Stimulated activated CD4-positive, alpha-beta T cell treated with anti-CD3 and anti-CD28 coated beads, Interleukin-12 subunit alpha, Interleukin-12 subunit beta, amount 100 ng/mL, for 48 hours (primary cell): ENCODE data around the gene A3GALT2.
"Not testable (repeated sequence)": the region's sequence is repeated elsewhere in the genome, so short reads cannot be mapped to it uniquely, and the experiment has no call there.

Experiments used
- DNase-seq, 3 donors: peaks; one replicate each; pipeline ENCODE4 v3.0.0-alpha.2; 2020; ENCODE audit warnings: low read depth in 2 of 3, low spot score in 1 of 3

A3GALT2 gene

DNA sequence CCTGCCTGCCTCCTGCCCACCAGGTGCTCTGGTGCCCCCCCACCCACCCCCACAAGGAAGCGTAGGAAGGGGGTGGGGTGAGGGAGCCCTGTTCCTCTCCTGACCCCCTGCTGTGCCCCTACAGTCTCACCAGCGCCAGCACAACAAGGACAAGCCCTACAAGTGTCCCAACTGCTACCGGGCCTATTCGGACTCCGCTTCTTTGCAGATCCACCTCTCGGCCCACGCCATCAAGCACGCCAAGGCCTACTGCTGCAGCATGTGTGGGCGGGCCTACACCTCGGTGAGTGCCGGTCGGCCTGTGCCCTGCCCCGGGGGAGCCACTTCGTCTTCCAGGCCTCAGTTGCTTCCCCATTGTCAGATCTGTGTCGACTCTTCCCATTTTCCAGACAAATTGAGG, 25.9 kb downstream of the A3GALT2 start:
- DNase-seq: no peak

DNA sequence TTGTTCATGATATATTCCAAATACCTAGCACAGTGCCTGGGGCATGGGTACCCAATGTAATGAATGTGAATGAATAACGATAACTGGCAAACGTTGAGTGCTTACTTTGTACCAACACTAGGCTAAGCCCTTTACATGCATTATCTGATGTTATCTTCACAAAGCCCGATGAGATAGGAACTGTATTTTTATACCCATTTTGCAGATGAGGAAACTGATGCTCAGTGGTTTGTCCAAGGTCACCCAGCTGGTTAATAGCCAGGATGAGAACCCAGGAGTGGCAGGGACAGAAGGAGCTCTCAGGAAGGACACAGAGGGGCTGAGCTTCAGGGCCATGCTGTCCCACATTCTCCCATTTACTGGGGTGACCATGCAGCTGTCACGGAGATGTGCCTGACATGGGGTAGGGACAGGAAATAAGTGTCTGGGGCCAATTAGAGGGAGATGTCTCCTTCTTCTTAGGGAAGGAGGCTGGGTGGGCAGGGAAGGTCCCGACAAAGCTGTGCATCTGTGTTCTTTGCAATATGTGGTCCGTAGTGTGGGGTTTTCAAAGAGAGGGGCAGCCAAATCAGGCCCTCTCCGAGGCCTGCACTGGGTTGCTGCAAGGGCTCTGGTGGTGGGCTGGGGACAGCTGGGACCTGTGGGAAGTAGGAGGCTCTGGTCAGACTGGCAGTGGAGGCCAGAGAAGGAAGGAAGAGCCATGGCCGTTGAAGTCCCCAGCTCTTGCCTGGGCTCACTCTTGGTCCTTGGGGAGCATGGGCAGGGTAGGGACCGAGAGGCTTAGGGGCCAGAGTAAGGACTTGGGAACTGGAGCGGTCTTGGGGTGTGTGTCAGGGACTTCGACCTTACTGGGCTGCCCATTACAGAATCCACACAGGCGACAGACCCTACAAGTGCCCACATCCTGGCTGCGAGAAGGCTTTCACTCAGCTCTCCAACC, 26.6 kb downstream of the A3GALT2 start:
- DNase-seq: no peak

DNA sequence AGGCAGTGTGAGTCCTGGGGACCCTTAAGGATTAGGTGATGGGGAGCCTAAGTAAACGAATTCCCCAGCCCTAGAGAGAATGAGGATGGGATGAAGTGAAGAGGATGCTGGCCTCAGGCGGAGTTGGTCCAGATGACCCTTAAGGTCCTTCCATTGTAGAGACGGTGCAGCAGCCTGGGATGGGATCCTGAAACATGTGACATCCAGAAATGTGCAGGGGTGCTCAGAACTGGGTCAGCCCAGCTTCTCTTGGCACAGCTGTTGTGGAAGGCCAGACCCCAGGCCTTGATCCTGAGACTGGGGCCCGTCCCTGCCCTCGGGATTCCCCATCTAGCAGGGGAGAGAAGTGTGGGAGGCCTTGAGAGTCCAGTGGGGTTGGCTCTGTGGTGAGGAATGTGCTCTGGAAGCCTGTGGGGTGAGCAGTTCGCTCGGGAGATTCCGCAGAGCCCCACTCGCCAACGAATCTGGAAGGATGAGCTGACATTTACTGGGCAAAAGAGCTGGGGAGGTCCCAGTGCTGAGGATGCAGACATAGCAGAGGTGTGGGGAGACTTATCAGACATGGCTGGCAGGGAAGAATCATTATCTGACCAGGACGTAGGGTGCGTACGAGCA, 28.1 kb downstream of the A3GALT2 start:
- DNase-seq: no peak

DNA sequence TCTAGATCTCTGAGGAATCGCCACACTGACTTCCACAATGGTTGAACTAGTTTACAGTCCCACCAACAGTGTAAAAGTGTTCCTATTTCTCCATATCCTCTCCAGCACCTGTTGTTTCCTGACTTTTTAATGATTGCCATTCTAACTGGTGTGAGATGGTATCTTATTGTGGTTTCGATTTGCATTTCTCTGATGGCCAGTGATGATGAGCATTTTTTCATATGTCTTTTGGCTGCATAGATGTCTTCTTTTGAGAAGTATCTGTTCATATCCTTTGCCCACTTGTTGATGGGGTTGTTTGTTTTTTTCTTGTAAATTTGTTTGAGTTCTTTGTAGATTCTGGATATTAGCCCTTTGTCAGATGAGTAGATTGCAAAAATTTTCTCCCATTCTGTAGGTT, 30.3 kb downstream of the A3GALT2 start:
- DNase-seq: not testable (repeated sequence)

DNA sequence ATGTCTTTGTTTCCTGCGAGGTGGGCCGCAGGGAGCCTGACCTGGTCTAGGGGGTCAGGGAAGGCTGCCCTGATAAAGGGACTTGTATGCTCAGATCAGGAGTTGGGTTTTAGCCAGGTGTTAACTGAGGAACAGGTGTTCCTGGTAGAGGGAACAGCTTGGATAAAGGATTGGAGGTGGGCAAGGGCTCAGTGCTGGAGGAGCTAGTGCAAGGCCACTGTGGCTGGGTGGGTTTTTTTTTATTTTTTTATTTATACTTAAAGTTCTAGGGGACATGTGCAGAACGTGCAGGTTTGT, 31.1 kb downstream of the A3GALT2 start:
- DNase-seq: no peak

DNA sequence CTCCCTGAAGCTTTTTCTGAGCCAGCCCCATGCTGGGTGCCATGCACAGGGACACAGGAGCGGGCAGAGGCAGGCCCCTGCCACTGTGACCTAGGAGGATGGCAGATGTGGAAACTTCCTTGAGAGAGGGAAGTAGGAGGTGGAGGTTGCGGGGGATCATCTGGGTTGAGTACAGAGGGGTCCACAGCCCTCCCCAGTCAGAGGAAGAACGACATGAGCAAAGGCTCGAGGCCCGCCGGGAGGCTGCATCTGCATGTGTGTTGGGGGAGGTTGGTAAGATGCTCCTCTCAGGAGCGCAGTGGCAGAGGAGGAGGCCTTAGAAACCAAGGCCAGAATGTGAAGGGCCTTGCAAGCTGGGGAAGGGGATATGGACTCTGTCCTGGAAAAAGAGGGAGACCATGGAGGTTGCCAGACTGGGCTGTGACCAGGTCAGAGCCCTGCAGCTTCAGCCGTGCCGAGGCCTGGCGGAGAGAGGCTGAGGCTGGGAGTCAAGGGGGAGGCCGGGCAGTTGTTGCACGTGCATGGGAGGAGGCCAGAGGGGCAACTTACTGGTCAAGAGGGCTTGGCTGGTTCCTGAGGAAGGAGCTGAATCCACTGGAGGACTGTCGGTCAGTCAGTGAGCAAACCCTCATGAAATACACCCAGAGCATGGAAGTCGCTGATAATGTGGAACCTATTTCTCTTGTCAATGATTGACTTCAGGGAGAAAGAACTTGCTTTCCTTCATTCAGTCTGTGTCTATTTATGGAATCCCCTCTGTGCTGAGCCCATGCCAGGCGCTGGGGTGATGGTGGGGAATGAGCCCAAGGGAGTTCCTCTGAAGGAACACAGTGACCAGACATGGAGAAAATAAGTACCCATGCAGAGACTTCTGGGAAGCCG, 31.7 kb downstream of the A3GALT2 start:
- no peak for DNase-seq

DNA sequence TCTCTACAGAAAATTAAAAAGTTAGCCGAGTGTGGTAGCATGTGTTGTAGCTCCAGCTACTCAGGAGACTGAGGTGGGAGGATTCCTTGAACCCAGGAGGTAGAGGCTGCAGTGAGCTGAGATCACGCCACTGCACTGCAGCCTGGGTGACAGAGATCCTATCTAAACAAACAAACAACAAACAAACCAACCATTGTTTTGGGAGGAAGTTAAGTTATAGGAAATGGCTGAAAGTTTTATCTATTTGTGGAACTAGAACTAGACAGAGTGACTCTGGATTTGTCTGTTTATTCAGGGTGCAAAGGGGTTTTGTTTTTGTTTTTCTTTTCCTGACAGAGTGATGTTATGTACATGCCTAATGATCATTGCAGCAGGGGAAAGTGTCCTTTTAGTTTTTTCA, 33.6 kb downstream of the A3GALT2 start:
- no peak for DNase-seq

DNA sequence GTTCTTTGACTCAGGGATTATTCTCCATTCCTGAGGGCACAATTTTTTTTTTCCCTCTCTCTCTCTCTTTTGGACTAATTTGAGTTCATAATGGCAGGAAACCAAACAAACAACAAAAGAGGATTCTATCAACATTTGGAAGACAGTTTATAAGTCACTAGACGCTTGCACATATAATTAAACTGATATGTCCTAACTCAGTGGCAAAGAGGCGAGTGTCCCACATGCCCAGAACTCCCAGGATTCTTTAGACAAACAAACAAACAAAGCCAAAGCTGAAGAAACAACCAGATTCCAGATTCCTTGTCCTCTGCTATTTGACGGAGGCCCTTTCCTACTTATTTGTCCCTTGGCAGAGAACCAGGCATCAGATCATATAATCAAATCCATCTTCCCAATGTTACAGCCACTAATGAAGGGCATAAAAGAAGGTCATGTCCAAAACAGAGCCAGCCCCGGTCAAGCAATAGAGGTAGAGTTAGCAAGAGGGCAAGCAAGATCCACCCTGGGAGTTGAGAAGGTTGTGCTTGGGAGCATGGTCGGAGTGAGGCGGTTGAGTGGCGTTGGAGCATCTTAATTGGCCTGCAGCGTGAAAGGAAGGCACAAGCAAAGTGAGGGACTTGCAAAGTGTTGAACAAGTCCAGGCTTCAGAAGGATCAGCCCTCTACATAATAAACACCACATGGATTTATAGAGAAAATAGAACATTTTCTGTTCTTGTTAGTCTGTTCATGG, 34.3 kb downstream of the A3GALT2 start:
- no peak for DNase-seq

DNA sequence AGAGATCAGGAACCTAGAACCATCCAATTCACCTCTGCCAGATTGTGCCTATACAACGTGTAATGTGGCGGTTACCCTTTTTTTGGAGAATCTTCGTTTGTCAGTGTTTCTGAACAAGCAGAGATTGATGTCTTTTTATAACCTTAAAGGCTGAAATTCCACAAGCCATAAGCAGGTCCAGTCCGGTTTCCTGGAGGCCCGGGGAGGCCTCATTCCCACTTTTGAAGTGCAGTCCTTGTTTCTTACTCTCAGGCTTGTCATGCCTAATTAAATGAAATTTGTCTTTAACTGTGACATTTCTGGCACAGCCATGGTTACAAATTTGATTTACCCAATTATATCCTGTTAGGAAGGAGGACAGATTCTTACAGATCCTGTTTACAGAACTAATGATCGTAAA, 36.8 kb downstream of the A3GALT2 start:
- no peak for DNase-seq

DNA sequence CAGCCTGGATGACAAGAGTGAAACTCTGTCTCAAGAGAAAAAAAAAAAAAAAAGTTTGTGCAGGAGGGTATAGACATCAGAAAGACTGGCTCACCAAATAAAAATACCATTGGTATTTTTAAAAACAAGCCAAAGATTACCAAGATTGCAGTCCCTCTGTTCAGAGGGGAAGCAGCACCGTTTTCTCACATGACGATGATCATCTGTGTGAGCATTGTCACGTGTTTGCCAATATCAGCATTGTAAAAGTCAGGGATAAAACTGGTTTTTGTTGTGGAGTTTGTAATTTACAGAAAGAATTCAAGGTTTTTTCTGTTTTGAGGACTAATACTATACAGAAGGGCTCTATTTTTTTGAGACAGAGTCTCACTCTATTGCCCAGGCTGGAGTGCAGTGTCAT, 38.1 kb downstream of the A3GALT2 start:
- no peak for DNase-seq

DNA sequence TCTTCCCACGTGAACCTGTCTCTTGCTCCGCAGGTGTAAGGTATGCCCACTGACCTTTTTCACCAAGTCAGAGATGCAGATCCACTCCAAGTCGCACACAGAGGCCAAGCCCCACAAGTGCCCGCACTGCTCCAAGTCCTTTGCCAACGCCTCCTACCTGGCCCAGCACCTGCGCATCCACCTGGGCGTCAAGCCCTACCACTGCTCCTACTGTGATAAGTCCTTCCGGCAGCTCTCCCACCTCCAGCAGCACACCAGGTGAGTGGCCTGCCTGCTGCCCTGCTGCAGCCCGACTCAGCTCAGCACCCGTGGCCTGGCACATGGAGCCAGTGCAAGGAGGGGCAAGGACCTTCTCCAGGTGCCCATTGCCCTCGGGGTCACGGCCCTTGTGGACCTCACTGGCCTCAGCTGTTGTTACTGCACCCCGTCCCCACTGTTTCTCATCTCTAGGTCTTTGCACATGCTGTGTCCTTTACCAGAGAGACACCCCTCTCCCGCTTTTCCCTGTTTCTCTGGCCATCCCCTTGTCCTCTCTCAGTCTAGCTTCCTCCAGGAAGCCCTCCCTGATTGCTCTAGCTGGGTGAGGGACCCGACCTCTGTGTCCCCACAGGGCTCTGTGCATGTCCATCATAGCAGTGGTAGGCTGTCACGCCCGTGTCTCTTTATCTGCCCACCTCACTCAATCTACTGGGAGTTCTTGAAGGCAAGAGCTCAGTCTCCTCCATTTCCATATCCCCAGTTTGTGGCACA, 39.2 kb downstream of the A3GALT2 start:
- DNase-seq: no peak

DNA sequence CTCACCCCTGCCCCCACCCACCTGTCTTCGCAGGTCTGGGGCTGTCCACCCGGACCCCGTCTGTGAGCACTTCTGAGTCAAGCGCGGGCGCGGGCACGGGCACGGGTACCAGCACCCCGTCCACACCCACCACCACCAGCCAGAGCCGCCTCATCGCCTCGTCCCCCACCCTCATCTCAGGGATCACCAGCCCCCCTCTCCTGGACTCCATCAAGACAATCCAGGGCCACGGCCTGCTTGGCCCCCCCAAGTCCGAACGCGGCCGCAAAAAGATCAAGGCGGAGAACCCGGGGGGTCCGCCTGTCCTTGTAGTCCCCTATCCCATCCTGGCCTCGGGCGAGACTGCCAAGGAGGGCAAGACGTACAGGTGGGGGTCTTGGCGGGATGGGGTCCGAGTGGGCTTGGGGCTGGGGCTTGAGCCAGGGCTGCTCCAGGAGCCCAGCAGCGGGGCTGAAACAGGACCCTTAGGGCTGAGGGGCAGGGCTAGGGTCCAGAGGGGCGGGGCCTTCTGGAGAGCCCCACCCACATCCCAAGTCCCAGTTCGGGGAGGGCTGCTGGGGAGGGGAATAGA, 40.7 kb downstream of the A3GALT2 start:
- no peak for DNase-seq

DNA sequence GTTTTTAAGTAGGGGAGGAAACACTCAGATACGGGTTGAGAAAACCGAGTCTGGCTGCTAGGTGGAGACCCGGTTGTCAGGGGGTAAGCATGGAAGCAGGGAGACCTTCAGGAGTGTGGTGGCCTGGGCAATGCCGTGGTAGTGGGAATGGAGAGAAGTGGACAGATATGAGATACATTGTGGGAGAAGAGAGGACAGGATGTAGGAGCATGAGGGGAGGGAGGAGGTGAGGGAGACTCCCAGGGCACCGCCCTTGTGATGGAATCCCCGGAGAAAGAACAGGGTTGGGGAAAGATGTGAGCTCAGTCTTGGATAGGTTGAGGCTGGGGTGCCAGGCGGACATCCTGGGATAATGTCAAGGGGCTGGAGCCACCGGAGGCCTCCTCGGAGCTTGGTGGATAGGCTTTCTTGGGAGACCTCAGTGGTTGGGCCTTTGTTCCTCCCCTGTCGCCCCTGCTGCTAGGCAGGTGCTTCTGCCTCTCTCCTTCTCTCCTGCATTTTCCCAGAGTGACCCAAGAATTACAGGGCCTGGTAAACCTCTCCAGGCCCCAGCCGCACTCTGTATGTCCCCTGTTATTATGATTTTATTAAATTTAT, 43.3 kb downstream of the A3GALT2 start:
- no peak for DNase-seq

DNA sequence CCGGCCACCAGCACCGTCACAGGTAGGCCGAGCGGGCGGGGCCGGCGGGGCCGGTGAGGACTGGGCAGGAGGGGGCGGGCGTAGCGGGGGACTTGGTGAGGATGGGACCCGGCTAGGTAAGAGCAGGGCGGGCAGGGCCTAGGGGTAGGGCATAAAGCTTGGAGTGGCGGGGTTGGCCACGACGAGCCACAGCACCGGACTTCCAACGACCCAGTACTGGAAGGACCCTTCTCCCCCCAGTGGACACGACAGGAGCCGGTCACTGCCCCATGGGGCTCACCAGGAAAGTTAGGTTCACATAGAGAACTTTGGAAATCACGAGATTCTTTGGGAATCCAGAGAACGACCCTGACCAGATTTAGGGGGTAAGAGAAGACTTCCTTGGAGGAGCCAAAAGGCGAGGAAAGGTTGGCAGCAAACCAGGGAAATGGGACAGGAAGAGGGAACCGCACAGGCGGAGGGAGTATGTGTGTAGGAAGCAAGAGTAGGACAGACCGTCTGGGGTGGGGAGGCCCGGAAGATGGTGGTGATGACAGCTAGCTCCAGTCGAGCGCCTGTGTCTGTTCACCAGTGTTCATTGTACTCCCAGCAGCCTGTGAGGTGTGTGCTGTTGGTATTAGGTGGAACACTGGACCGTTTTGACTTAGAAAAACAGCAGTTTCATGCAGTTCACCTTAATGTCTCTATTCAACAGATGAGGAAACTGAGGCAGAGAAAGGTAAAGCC, 44.2 kb downstream of the A3GALT2 start:
- DNase-seq: no peak

DNA sequence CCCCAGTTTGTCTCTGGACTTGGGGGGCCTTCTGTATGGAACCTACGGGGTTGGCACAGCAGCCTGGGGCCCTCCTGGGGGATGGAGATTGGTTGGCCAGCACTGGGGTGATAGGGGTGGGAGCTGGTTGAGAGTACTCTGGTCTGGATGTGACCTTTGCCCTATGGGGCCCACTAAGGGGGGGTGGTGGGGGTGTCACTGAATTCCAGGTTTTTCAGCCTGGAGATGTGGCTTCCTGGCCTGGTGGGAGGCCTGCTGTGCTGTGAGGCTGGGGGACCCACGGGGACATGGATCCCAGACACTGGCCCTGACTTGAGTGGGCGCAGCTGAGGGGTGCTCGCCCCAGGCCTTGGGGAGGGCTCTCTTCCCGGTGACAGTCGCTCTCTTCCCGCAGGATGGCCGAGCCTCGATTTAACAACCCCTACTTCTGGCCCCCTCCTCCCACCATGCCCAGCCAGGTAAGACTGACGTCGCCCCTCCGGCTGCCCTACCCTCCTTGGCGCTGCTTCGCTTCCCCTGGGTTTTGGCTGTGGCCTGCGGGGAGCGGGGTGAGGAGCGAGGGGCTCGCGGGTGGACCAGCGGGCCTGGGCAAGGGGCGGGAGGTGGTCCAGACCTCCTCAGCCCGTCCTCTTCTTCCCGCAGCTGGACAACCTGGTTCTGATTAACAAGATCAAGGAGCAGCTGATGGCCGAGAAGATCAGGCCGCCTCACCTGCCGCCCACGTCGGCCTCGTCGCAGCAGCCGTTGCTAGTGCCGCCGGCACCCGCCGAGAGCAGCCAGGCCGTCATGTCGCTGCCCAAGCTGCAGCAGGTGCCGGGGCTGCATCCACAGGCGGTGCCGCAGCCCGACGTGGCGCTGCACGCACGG, 45.0 kb downstream of the A3GALT2 start:
- no peak for DNase-seq

DNA sequence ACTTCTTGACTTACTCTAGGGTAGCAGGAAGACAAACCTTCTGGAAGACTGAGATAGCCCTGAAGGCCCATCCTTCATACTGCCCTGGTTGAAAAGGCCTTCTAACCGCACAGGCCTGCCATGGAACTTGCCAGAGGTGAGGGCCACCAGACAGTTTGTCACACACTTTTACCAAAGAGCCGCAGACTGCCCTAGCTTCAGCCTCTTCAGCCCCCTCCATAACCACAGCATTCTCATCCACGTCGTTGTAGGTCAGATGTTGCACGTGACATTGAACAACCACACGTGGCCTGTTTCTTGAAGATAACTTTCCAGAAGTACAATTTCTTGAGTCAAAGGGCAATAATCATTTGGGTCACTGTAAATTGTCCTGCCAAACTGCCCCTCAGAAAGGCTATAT, 45.7 kb downstream of the A3GALT2 start:
- no peak for DNase-seq

DNA sequence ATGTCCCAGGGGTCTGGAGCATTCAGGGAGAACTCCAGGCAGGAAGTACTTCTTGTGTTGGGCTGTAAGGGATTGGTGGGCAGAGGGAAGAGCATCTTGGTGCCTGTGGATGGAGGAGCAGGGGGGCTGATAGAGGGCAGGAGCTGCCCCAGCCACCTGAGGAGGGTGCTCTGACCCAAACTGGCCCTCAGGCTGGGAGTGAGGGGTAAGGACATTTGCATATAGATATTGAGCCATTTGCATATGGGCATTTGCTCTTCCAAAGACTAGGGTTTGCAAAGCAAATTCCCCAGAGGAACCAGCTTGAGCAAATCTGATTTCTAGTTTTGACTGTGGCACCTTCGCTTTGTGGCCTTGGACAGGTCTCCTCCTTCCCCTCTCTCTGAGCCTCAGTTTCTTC, 46.5 kb downstream of the A3GALT2 start:
- no peak for DNase-seq

DNA sequence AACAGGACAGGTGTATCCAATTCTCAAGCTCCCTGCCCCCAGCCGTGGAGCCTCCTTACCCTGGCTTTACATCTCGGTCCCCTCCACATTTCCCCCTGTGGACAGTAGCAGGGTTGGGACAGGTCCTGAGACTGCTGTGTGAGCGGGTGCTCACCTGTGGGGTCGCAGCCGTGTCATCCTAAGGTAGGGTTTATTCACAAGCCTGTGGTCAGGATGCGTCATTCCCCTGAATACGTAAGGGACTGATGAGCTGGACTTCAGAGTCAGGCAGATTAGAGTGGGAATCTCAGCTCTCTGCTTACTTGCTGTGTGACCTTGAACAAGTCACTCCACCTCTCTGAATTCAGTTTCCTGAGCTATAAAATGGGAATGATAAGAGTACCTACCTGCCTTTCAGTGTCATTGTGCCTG, 46.9 kb downstream of the A3GALT2 start:
- DNase-seq: no peak
